HG03460 (cell line): Measurements from ENCODE around the gene GDF10.

Experiments
- ATAC-seq: cut with Tn5 transposase; IDR thresholded peaks from one replicate; pipeline ENCODE4 v1.9.1; 2021; ENCODE audit not compliant: unreplicated experiment

Gene GDF10

GRCh38 chr10:47291682-47292081 lies 8.3 kb upstream of the GDF10 start:
- no peak for ATAC-seq

- ATAC-seq = no peak
Observed at GRCh38 chr10:47294057-47294456, 5.9 kb upstream of the GDF10 start.

- no peak for ATAC-seq
Observed at GRCh38 chr10:47294501-47294900, 5.5 kb upstream of the GDF10 start.

GRCh38 chr10:47295411-47295810 lies 4.6 kb upstream of the GDF10 start:
- no peak for ATAC-seq

- no peak for ATAC-seq
Observed at GRCh38 chr10:47296156-47296894, 3.7 kb upstream of the GDF10 start.

- ATAC-seq = no peak
Observed at GRCh38 chr10:47296941-47297340, 3.1 kb upstream of the GDF10 start.

- ATAC-seq = no peak
Observed at GRCh38 chr10:47297866-47298540, 2.0 kb upstream of the GDF10 start.

- ATAC-seq = no peak
Observed at GRCh38 chr10:47298715-47299114, 1.3 kb upstream of the GDF10 start.

- ATAC-seq = no peak
Observed at GRCh38 chr10:47300429-47300931, 483 bp downstream of the GDF10 start.

GRCh38 chr10:47301833-47302232 lies 1.8 kb downstream of the GDF10 start:
- no peak for ATAC-seq

- no peak for ATAC-seq
Observed at GRCh38 chr10:47303105-47303504, 3.1 kb downstream of the GDF10 start.

- ATAC-seq = no peak
Observed at GRCh38 chr10:47303866-47304265, 3.9 kb downstream of the GDF10 start.

- ATAC-seq = no peak
Observed at GRCh38 chr10:47305566-47305965, 5.6 kb downstream of the GDF10 start.

- ATAC-seq = no peak
Observed at GRCh38 chr10:47306387-47307210, 6.6 kb downstream of the GDF10 start.

GRCh38 chr10:47307381-47307780 lies 7.4 kb downstream of the GDF10 start:
- no peak for ATAC-seq

- ATAC-seq = no peak
Observed at GRCh38 chr10:47308775-47309174, 8.8 kb downstream of the GDF10 start.

GRCh38 chr10:47309408-47310089 lies 9.6 kb downstream of the GDF10 start:
- ATAC-seq = no peak

- ATAC-seq = no peak
Observed at GRCh38 chr10:47310090-47310505, 10.1 kb downstream of the GDF10 start.

- ATAC-seq = no peak
Observed at GRCh38 chr10:47311193-47311931, 11.4 kb downstream of the GDF10 start.

- peak; percentile 83 for ATAC-seq
Observed at GRCh38 chr10:47311932-47312662, 12.1 kb downstream of the GDF10 start.
